Kasumi-1 (cell line): Measurements from ENCODE around the gene DDN.

Source experiments
- DNase-seq, 2 experiments: peaks; one replicate each; lab custom pipeline; 2025; lab: John Stamatoyannopoulos, UW

DDN gene

GRCh38 chr12:48999371-49000131, at the start of gene DDN:
Gene DDN (minus strand): TSS chr12:48999375. CDS start chr12:48999287, 88 bp downstream.
- peak; percentile 78 to 80 for DNase-seq

- DNase-seq, result no peak
Observed at GRCh38 chr12:49048953-49049352, 49.8 kb upstream of the DDN start.

- no peak for DNase-seq
Observed at GRCh38 chr12:49046129-49046895, 47.1 kb upstream of the DDN start.

- no peak for DNase-seq
Observed at GRCh38 chr12:49044660-49045059, 45.5 kb upstream of the DDN start.

- peak; percentile 87 to 93 for DNase-seq
Observed at GRCh38 chr12:49043856-49044258, 44.7 kb upstream of the DDN start.

- DNase-seq, result no peak
Observed at GRCh38 chr12:49043241-49043640, 44.1 kb upstream of the DDN start.

GRCh38 chr12:49041881-49042484, 42.8 kb upstream of the DDN start:
- DNase-seq, result no peak

GRCh38 chr12:49041036-49041880, 42.1 kb upstream of the DDN start:
- DNase-seq, result no peak

GRCh38 chr12:49040364-49040855, 41.2 kb upstream of the DDN start:
- no peak for DNase-seq

- DNase-seq, result no peak
Observed at GRCh38 chr12:49039421-49040363, 40.5 kb upstream of the DDN start.

GRCh38 chr12:49038291-49038955, 39.2 kb upstream of the DDN start:
- DNase-seq, result no peak

GRCh38 chr12:49037947-49038237, 38.7 kb upstream of the DDN start:
- no peak for DNase-seq

- no peak for DNase-seq
Observed at GRCh38 chr12:49037111-49037946, 38.2 kb upstream of the DDN start.

GRCh38 chr12:49036029-49036428, 36.9 kb upstream of the DDN start:
- no peak for DNase-seq

- no peak for DNase-seq
Observed at GRCh38 chr12:49034286-49034622, 35.1 kb upstream of the DDN start.

- DNase-seq, result no peak
Observed at GRCh38 chr12:49033611-49034285, 34.6 kb upstream of the DDN start.

GRCh38 chr12:49032679-49033447, 33.7 kb upstream of the DDN start:
- no peak for DNase-seq

GRCh38 chr12:49032276-49032675, 33.1 kb upstream of the DDN start:
- no peak for DNase-seq
